ENCODE results near the gene FAM180A. TPM values are rescaled to one million over a fixed set of nuclear protein-coding genes. Genes with fewer than 3 reads are reported as not detected.

The FAM180A gene
- total RNA-seq, 3 donors from 2014 or later (not counting 1 experiment from before 2014, with no cell fraction given): not detected

DNA sequence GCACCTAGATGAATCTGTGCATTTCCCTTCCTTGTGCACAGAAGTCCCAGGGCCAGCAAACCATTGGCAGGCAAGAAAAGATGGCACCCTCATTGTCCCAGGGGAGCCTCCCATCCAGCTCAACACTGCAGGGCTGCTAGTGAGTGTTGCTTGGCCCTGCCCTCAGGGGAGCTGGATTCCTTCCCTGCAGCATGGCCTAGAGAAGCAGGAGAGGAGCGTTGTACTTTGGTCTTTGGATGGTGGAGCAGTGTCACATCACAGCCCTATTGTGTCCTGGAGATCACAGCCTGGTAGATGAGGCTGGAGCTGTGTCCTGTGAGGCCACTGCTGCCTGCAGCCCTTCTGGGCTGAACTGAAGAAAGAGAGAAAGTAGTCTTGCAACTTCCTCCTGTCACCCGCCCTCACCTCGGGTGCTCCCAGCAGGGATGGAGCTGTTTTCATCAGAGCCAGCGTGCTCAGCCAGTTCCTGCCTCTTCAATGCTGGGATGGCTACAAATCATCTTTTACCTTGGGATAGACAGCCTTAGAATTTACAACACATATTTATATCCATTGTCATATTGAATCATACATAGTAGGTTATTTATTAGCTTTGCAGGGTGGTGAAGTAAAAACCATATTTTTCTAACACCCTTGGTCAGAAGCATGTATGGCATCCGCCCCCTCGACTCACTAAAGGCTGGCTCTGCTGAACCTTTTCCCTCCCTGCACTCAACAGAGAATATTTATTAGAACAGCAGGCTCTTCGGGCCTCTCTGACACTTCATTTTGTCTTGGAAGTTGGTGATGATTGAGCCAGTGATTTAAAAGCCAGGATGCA, 43.1 kb upstream of the FAM180A start:
- Histone ChIP-seq H3K36me3 (ENCODE audit: control insufficient read depth, insufficient read depth, low read length) (no peaks in the 10 kb centered on the region), H3K4me3 (ENCODE audit: low read length) (no peak overlapping the region), H3K27ac (ENCODE audit: low read length) (no peak overlapping the region), H3K9me3 (ENCODE audit: control insufficient read depth, insufficient read depth, low read length) (no peaks in the 10 kb centered on the region), H3K27me3 (ENCODE audit: control insufficient read depth, insufficient read depth, low read length) (no peaks in the 10 kb centered on the region), H3K4me1 (ENCODE audit: control insufficient read depth, insufficient read depth, low read length) (no peaks in the 10 kb centered on the region)
- no peaks in the 10 kb centered on the region for H3K9me3 Mint-ChIP-seq
- 70% methylated on average over 4 of the region's 7 CpGs for WGBS (ENCODE audit: insufficient coverage)
- no peak for TF ChIP-seq CTCF (IDR thresholded peaks at IDR 0.05)
- no peak for DNase-seq
- H3K27ac Mint-ChIP-seq: no peak overlapping the region
- H3K27me3 Mint-ChIP-seq (ENCODE audit: low read depth in 2 of 2): peaks cover 6% of the 10 kb centered on the region in 2 donors
- no peak for ATAC-seq
- no peak overlapping the region for H3K4me3 Mint-ChIP-seq
- intact Hi-C loops (cut with micrococcal nuclease): loop anchor here (10.0 kb wide), 1 partner anchor 1663 kb away; no protein-coding TSS in a partner anchor
- no peaks in the 10 kb centered on the region for H3K36me3 Mint-ChIP-seq
- no peaks in the 10 kb centered on the region for H3K4me1 Mint-ChIP-seq

DNA sequence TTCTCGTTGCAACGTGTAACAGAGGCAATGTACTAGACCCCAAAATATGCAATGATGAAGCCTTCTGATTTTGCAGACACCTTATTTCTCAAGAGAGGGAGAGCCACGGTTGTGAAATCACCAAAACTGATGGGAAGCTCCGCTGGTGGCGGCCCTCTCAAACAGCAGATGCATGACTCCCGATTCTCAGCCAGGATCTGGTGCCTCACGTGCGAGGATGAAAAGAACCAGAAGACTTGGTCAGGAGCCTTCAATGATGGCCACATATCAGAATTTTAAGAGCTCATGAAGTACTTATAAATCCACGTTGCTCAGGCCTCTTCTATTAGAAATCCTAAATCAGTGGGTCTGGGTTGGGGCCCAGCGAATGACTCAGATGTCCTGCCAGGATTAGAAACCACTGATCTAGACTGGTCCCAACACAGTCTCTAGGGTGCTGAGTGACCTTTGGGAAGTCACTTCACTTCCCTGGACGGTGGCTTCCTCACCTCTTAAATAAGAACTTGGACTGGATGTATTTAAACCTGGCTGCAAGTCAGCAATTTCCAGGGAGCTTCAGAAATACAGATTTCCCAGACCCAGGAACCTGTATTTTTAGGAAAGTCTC, 41.9 kb upstream of the FAM180A start:
- no peak for ATAC-seq
- no peaks in the 10 kb centered on the region for H3K9me3 Mint-ChIP-seq
- no peaks in the 10 kb centered on the region for H3K36me3 ChIP-seq (ENCODE audit: control insufficient read depth, insufficient read depth, low read length)
- H3K27me3 Mint-ChIP-seq (ENCODE audit: low read depth in 2 of 2): peaks cover 6 to 9% of the 10 kb centered on the region in 2 donors
- WGBS (ENCODE audit: insufficient coverage): 90% methylated on average over 11 of the region's 11 CpGs
- no peak overlapping the region for H3K27ac Mint-ChIP-seq
- no peak for DNase-seq
- H3K4me1 Mint-ChIP-seq: no peaks in the 10 kb centered on the region
- H3K27ac ChIP-seq (ENCODE audit: low read length): no peak overlapping the region
- H3K4me1 ChIP-seq (ENCODE audit: control insufficient read depth, insufficient read depth, low read length): no peaks in the 10 kb centered on the region
- H3K4me3 ChIP-seq (ENCODE audit: low read length): no peak overlapping the region
- no peaks in the 10 kb centered on the region for H3K36me3 Mint-ChIP-seq
- no peak overlapping the region for H3K4me3 Mint-ChIP-seq
- no peak for TF ChIP-seq CTCF (IDR thresholded peaks at IDR 0.05)
- no peaks in the 10 kb centered on the region for H3K9me3 ChIP-seq (ENCODE audit: control insufficient read depth, insufficient read depth, low read length)
- no peaks in the 10 kb centered on the region for H3K27me3 ChIP-seq (ENCODE audit: control insufficient read depth, insufficient read depth, low read length)
- intact Hi-C loops (cut with micrococcal nuclease): loop anchor here (10.0 kb wide), 1 partner anchor 1664 kb away; no protein-coding TSS in a partner anchor

DNA sequence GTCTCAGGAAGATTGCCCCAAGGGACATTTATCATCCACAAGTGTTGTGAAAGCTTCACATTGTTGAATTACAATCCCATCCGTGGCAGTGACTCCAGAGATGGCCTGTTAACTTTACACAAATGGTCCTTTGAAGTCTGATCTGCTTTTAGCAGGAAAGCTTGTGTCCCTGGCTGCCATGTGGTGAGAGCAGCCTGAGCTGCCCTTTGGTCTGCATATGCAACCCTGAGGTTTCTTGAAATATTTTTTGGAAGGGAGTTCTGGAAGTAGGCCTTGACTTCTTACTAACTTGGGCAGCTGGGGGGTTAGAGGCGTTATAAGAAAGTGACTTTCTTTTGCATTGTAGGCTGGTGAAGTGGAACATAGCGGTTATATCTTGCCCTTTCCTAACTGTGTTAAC, 41.3 kb upstream of the FAM180A start:
- Histone ChIP-seq H3K27ac (ENCODE audit: low read length) (no peak overlapping the region), H3K4me1 (ENCODE audit: control insufficient read depth, insufficient read depth, low read length) (no peaks in the 10 kb centered on the region), H3K36me3 (ENCODE audit: control insufficient read depth, insufficient read depth, low read length) (no peaks in the 10 kb centered on the region), H3K9me3 (ENCODE audit: control insufficient read depth, insufficient read depth, low read length) (no peaks in the 10 kb centered on the region), H3K27me3 (ENCODE audit: control insufficient read depth, insufficient read depth, low read length) (no peaks in the 10 kb centered on the region), H3K4me3 (ENCODE audit: low read length) (no peak overlapping the region)
- no peaks in the 10 kb centered on the region for H3K36me3 Mint-ChIP-seq
- H3K4me1 Mint-ChIP-seq: no peaks in the 10 kb centered on the region
- no peaks in the 10 kb centered on the region for H3K9me3 Mint-ChIP-seq
- no peak for TF ChIP-seq CTCF (IDR thresholded peaks at IDR 0.05)
- no peak overlapping the region for H3K27ac Mint-ChIP-seq
- H3K27me3 Mint-ChIP-seq (ENCODE audit: low read depth in 2 of 2): peaks cover 10 to 11% of the 10 kb centered on the region in 2 donors
- no peak overlapping the region for H3K4me3 Mint-ChIP-seq
- ATAC-seq (no peak), DNase-seq (no peak)
- WGBS (ENCODE audit: insufficient coverage): 87% methylated on average over 3 of the region's 3 CpGs
- intact Hi-C loops (cut with micrococcal nuclease): loop anchor here (10.0 kb wide), 1 partner anchor 1665 kb away; no protein-coding TSS in a partner anchor
